ENCODE results near the gene KLHL10.
A peak's percentile ranks its signal among the peaks of the same experiment; 100 is the strongest.
"Not testable (repeated sequence)": the region's sequence is repeated elsewhere in the genome, so short reads cannot be mapped to it uniquely, and the experiment has no call there.

The KLHL10 gene

GRCh38 chr17:41851382-41851781, 13.8 kb downstream of the KLHL10 start:
- not testable (repeated sequence) for DNase-seq (ENCODE audit: low read depth in 2 of 2)

- DNase-seq (ENCODE audit: low read depth in 2 of 2) = no peak
Measured at GRCh38 chr17:41860254-41860931, 22.8 kb downstream of the KLHL10 start.

GRCh38 chr17:41863074-41863848, 25.6 kb downstream of the KLHL10 start:
- DNase-seq (ENCODE audit: low read depth in 2 of 2) = peak; percentile 19 to 24

GRCh38 chr17:41864498-41864835, 26.8 kb downstream of the KLHL10 start:
- DNase-seq (ENCODE audit: low read depth in 2 of 2) = no peak

GRCh38 chr17:41864836-41865595, 27.4 kb downstream of the KLHL10 start, which contains the start of gene KLHL11:
KLHL11 (minus strand) TSS chr17:41865423; CDS start chr17:41865370, 53 bp downstream.
- DNase-seq (ENCODE audit: low read depth in 2 of 2) = peak; percentile 76 to 85

GRCh38 chr17:41865596-41865893, 27.9 kb downstream of the KLHL10 start:
- DNase-seq (ENCODE audit: low read depth in 2 of 2) = no peak

- no peak for DNase-seq (ENCODE audit: low read depth in 2 of 2)
Measured at GRCh38 chr17:41868568-41868967, 30.9 kb downstream of the KLHL10 start.

- no peak for DNase-seq (ENCODE audit: low read depth in 2 of 2)
Measured at GRCh38 chr17:41869426-41869825, 31.8 kb downstream of the KLHL10 start.

GRCh38 chr17:41870097-41870496, 32.5 kb downstream of the KLHL10 start:
- no peak for DNase-seq (ENCODE audit: low read depth in 2 of 2)

GRCh38 chr17:41870627-41871026, 33.0 kb downstream of the KLHL10 start:
- DNase-seq (ENCODE audit: low read depth in 2 of 2) = no peak

GRCh38 chr17:41871789-41872188, 34.2 kb downstream of the KLHL10 start:
- no peak for DNase-seq (ENCODE audit: low read depth in 2 of 2)

GRCh38 chr17:41873559-41874292, 36.1 kb downstream of the KLHL10 start:
- no peak for DNase-seq (ENCODE audit: low read depth in 2 of 2)

GRCh38 chr17:41874293-41874670, 36.7 kb downstream of the KLHL10 start:
- DNase-seq (ENCODE audit: low read depth in 2 of 2) = not testable (repeated sequence)

GRCh38 chr17:41880130-41880529, 42.5 kb downstream of the KLHL10 start:
- DNase-seq (ENCODE audit: low read depth in 2 of 2) = no peak

- DNase-seq (ENCODE audit: low read depth in 2 of 2) = no peak
Measured at GRCh38 chr17:41882756-41883155, 45.1 kb downstream of the KLHL10 start.

GRCh38 chr17:41885733-41886132, 48.1 kb downstream of the KLHL10 start:
- DNase-seq (ENCODE audit: low read depth in 2 of 2) = no peak

- DNase-seq (ENCODE audit: low read depth in 2 of 2) = no peak
Measured at GRCh38 chr17:41888332-41888965, 50.8 kb downstream of the KLHL10 start.

- no peak for DNase-seq (ENCODE audit: low read depth in 2 of 2)
Measured at GRCh38 chr17:41891135-41892020, 53.8 kb downstream of the KLHL10 start.

- DNase-seq (ENCODE audit: low read depth in 2 of 2) = no peak
Measured at GRCh38 chr17:41892021-41892376, 54.4 kb downstream of the KLHL10 start.

GRCh38 chr17:41893384-41893783, 55.8 kb downstream of the KLHL10 start:
- no peak for DNase-seq (ENCODE audit: low read depth in 2 of 2)
